HG03520 (cell line): ENCODE results near the gene UTP25.

Experiments used
- ATAC-seq: cut with Tn5 transposase; IDR thresholded peaks from one replicate; pipeline ENCODE4 v1.9.1; 2021; ENCODE audit warnings: mild to moderate bottlenecking, moderate library complexity; ENCODE audit not compliant: unreplicated experiment

Gene UTP25

GRCh38 chr1:209805875-209806760, 21.7 kb upstream of the UTP25 start, which contains the start of gene IRF6:
Gene IRF6 (minus strand): TSS chr1:209806142. CDS start chr1:209801413, 4,729 bp downstream.
- ATAC-seq = peak; percentile 84

GRCh38 chr1:209807509-209807908, 20.3 kb upstream of the UTP25 start:
- ATAC-seq = no peak

- ATAC-seq = no peak
Observed at GRCh38 chr1:209808059-209808581, 19.7 kb upstream of the UTP25 start.

GRCh38 chr1:209809611-209810010, 18.2 kb upstream of the UTP25 start:
- ATAC-seq = no peak

GRCh38 chr1:209810783-209811182, 17.0 kb upstream of the UTP25 start:
- ATAC-seq = no peak

- no peak for ATAC-seq
Observed at GRCh38 chr1:209813902-209814301, 13.9 kb upstream of the UTP25 start.

- ATAC-seq = no peak
Observed at GRCh38 chr1:209815490-209815889, 12.3 kb upstream of the UTP25 start.

- ATAC-seq = no peak
Observed at GRCh38 chr1:209815931-209816341, 11.8 kb upstream of the UTP25 start.

- no peak for ATAC-seq
Observed at GRCh38 chr1:209816923-209817322, 10.8 kb upstream of the UTP25 start.

GRCh38 chr1:209817691-209818090, 10.1 kb upstream of the UTP25 start:
- ATAC-seq = no peak

- ATAC-seq = no peak
Observed at GRCh38 chr1:209819058-209819457, 8.7 kb upstream of the UTP25 start.

- no peak for ATAC-seq
Observed at GRCh38 chr1:209820986-209821385, 6.8 kb upstream of the UTP25 start.

GRCh38 chr1:209822706-209823105, 5.1 kb upstream of the UTP25 start:
- ATAC-seq = no peak

GRCh38 chr1:209823143-209824041, 4.4 kb upstream of the UTP25 start:
- ATAC-seq = no peak

GRCh38 chr1:209825591-209826434, 2.0 kb upstream of the UTP25 start:
- no peak for ATAC-seq

GRCh38 chr1:209829716-209830115, 1.9 kb downstream of the UTP25 start:
- no peak for ATAC-seq

- ATAC-seq = no peak
Observed at GRCh38 chr1:209830722-209831121, 3.0 kb downstream of the UTP25 start.

- ATAC-seq = no peak
Observed at GRCh38 chr1:209831615-209832014, 3.8 kb downstream of the UTP25 start.

- no peak for ATAC-seq
Observed at GRCh38 chr1:209835782-209836298, 8.1 kb downstream of the UTP25 start.

GRCh38 chr1:209837671-209838070, 9.9 kb downstream of the UTP25 start:
- no peak for ATAC-seq
